ENCODE data around the gene BRAP.

Gene BRAP

GRCh38 chr12:111645433-111645832 lies 40.3 kb downstream of the BRAP start:
- Histone ChIP-seq H3K36me3 (ENCODE audit: control insufficient read depth, insufficient read depth, low read length) (peaks cover 25% of the 10 kb centered on the region; the same call in 1 of the 2 replicates), H3K9me3 (ENCODE audit: control insufficient read depth, insufficient read depth, low read length) (no peaks in the 10 kb centered on the region), H3K27me3 (ENCODE audit: control insufficient read depth, insufficient read depth, low read length) (no peaks in the 10 kb centered on the region), H3K27ac (ENCODE audit: low read length) (no peak overlapping the region), H3K4me3 (ENCODE audit: low read length) (no peak overlapping the region), H3K4me1 (ENCODE audit: control insufficient read depth, insufficient read depth, low read length) (no peaks in the 10 kb centered on the region)
- no CpG with 5 or more reads among the region's 5 CpGs for WGBS (ENCODE audit: insufficient coverage, insufficient read length)
- no peak for DNase-seq (ENCODE audit: low read depth, low spot score)

- Histone ChIP-seq H3K27me3 (ENCODE audit: control insufficient read depth, insufficient read depth, low read length) (no peaks in the 10 kb centered on the region), H3K36me3 (ENCODE audit: control insufficient read depth, insufficient read depth, low read length) (peaks cover 18% of the 10 kb centered on the region; the same call in 1 of the 2 replicates), H3K27ac (ENCODE audit: low read length) (no peak overlapping the region), H3K4me3 (ENCODE audit: low read length) (no peak overlapping the region), H3K9me3 (ENCODE audit: control insufficient read depth, insufficient read depth, low read length) (no peaks in the 10 kb centered on the region), H3K4me1 (ENCODE audit: control insufficient read depth, insufficient read depth, low read length) (no peaks in the 10 kb centered on the region)
- no peak for DNase-seq (ENCODE audit: low read depth, low spot score)
- no CpG with 5 or more reads among the region's 3 CpGs for WGBS (ENCODE audit: insufficient coverage, insufficient read length)
Observed at GRCh38 chr12:111643427-111643826, 42.3 kb downstream of the BRAP start.

GRCh38 chr12:111642681-111643426 lies 42.9 kb downstream of the BRAP start:
- H3K27ac ChIP-seq (ENCODE audit: low read length) = no peak overlapping the region
- H3K4me3 ChIP-seq (ENCODE audit: low read length) = no peak overlapping the region
- peaks cover 18% of the 10 kb centered on the region; the same call in 1 of the 2 replicates for H3K36me3 ChIP-seq (ENCODE audit: control insufficient read depth, insufficient read depth, low read length)
- no peak for DNase-seq (ENCODE audit: low read depth, low spot score)
- H3K27me3 ChIP-seq (ENCODE audit: control insufficient read depth, insufficient read depth, low read length) = no peaks in the 10 kb centered on the region
- no peaks in the 10 kb centered on the region for H3K4me1 ChIP-seq (ENCODE audit: control insufficient read depth, insufficient read depth, low read length)
- H3K9me3 ChIP-seq (ENCODE audit: control insufficient read depth, insufficient read depth, low read length) = no peaks in the 10 kb centered on the region
- no CpG with 5 or more reads among the region's 4 CpGs for WGBS (ENCODE audit: insufficient coverage, insufficient read length)

DNA sequence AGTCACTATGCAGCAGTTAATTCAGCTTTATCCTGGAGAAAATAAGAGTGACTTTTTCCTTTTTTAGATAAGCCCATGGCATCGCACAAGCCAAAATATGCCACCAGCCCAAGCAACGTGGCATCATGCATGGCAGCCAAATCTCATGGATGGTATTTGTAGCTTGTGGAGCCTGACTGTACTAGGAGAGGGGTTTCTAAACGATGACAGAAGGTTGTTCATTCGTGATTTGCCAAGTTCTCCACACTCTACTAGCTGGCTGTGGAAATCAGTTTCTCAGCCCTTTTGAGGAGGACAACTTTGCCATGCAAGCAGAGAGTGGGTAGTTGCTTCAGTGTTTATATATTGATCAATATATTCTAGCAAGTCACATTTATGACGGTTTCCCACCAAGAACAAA lies 45.2 kb downstream of the BRAP start:
- no peak for DNase-seq (ENCODE audit: low read depth, low spot score)
- Histone ChIP-seq H3K4me1 (ENCODE audit: control insufficient read depth, insufficient read depth, low read length) (peaks cover under 1% of the 10 kb centered on the region; the same call in 1 of the 2 replicates), H3K27ac (ENCODE audit: low read length) (no peak overlapping the region), H3K27me3 (ENCODE audit: control insufficient read depth, insufficient read depth, low read length) (no peaks in the 10 kb centered on the region), H3K4me3 (ENCODE audit: low read length) (no peak overlapping the region), H3K36me3 (ENCODE audit: control insufficient read depth, insufficient read depth, low read length) (peaks cover 12% of the 10 kb centered on the region; the same call in 1 of the 2 replicates), H3K9me3 (ENCODE audit: control insufficient read depth, insufficient read depth, low read length) (no peaks in the 10 kb centered on the region)
- WGBS (ENCODE audit: insufficient coverage, insufficient read length) = no CpG with 5 or more reads among the region's 5 CpGs

DNA sequence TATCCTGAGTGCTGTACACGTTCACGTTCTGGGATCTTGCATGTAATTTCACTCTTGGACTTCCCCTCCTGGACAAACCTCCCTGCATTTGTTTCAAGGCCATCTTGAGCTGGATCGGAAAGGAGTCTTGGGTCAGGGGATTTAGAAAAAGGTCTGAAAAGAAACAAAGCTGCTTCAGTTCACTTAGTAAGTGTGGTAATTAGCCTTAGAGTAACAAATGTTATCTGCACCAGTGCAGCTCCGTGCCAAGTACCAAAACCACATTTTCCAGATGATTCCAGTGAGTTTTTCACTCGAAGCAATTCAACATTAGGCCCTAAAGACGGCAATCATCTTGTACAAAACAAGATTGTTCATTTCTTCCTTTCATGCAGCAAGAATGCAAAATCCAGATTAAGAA lies 47.2 kb downstream of the BRAP start:
- WGBS (ENCODE audit: insufficient coverage, insufficient read length) = no CpG with 5 or more reads among the region's 6 CpGs
- Histone ChIP-seq H3K4me1 (ENCODE audit: control insufficient read depth, insufficient read depth, low read length) (peaks cover 1% of the 10 kb centered on the region; the same call in 1 of the 2 replicates), H3K9me3 (ENCODE audit: control insufficient read depth, insufficient read depth, low read length) (no peaks in the 10 kb centered on the region), H3K4me3 (ENCODE audit: low read length) (no peak overlapping the region), H3K36me3 (ENCODE audit: control insufficient read depth, insufficient read depth, low read length) (peaks cover 4% of the 10 kb centered on the region; the same call in 1 of the 2 replicates), H3K27me3 (ENCODE audit: control insufficient read depth, insufficient read depth, low read length) (no peaks in the 10 kb centered on the region), H3K27ac (ENCODE audit: low read length) (no peak overlapping the region)
- no peak for DNase-seq (ENCODE audit: low read depth, low spot score)

DNA sequence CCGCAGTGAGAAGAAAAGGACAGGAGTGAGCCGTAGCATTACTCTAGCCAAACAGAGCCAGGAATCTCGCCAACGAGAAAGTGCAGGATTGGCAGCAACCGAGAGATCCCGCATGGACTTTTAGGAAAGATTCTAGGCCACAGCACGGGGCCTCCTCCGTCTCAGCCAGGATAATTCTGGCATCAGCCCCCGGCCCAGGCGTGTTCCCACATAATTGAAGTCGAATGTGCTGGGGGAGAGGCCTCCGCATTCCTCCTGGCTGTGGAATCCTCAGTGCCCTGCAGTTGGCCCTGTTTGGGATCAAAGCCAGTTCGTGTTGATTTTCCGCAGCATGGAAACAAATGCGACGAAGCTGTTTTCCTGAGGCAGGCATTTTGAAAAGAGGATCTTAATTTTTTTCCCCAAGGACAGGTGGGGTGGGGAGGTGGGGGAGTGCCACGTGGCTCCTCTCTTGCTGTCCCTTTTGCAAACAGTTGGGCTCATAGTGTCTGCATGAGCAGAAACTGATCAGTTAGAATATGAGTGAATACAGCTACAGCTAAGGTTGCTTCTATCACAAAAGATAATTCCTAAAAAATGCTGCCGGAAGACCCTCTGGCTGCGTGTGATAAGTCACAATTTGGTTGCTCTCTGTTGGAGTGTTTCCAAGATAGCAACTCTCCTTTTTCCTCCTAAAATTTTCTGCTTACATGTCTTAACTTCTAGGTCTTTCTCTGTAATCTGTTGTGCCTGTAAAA lies 49.4 kb downstream of the BRAP start:
- H3K27ac ChIP-seq (ENCODE audit: low read length) = no peak overlapping the region

GRCh38 chr12:111635524-111635923 lies 50.2 kb downstream of the BRAP start:
- no peak for DNase-seq (ENCODE audit: low read depth, low spot score)
- Histone ChIP-seq H3K36me3 (ENCODE audit: control insufficient read depth, insufficient read depth, low read length) (no peaks in the 10 kb centered on the region), H3K4me3 (ENCODE audit: low read length) (no peak overlapping the region), H3K27me3 (ENCODE audit: control insufficient read depth, insufficient read depth, low read length) (no peaks in the 10 kb centered on the region), H3K9me3 (ENCODE audit: control insufficient read depth, insufficient read depth, low read length) (no peaks in the 10 kb centered on the region), H3K27ac (ENCODE audit: low read length) (no peak overlapping the region), H3K4me1 (ENCODE audit: control insufficient read depth, insufficient read depth, low read length) (peaks cover 1% of the 10 kb centered on the region; the same call in 1 of the 2 replicates)
- no CpG with 5 or more reads among the region's 8 CpGs for WGBS (ENCODE audit: insufficient coverage, insufficient read length)

More for the DNA sequence above, 49.4 kb downstream of the BRAP start:
- H3K9me3 ChIP-seq (ENCODE audit: control insufficient read depth, insufficient read depth, low read length) = no peaks in the 10 kb centered on the region
- no peaks in the 10 kb centered on the region for H3K36me3 ChIP-seq (ENCODE audit: control insufficient read depth, insufficient read depth, low read length)
- WGBS (ENCODE audit: insufficient coverage, insufficient read length) = no CpG with 5 or more reads among the region's 19 CpGs
- no peak overlapping the region for H3K4me3 ChIP-seq (ENCODE audit: low read length)
- DNase-seq (ENCODE audit: low read depth, low spot score) = peak; percentile 16
- H3K27me3 ChIP-seq (ENCODE audit: control insufficient read depth, insufficient read depth, low read length) = no peaks in the 10 kb centered on the region
- peaks cover 1% of the 10 kb centered on the region; the same call in 1 of the 2 replicates for H3K4me1 ChIP-seq (ENCODE audit: control insufficient read depth, insufficient read depth, low read length)

- Histone ChIP-seq H3K4me3 (ENCODE audit: low read length) (no peak overlapping the region), H3K27me3 (ENCODE audit: control insufficient read depth, insufficient read depth, low read length) (no peaks in the 10 kb centered on the region), H3K36me3 (ENCODE audit: control insufficient read depth, insufficient read depth, low read length) (no peaks in the 10 kb centered on the region), H3K27ac (ENCODE audit: low read length) (no peak overlapping the region), H3K9me3 (ENCODE audit: control insufficient read depth, insufficient read depth, low read length) (no peaks in the 10 kb centered on the region), H3K4me1 (ENCODE audit: control insufficient read depth, insufficient read depth, low read length) (no peaks in the 10 kb centered on the region)
- DNase-seq (ENCODE audit: low read depth, low spot score) = no peak
- no CpG with 5 or more reads among the region's 7 CpGs for WGBS (ENCODE audit: insufficient coverage, insufficient read length)
Observed at GRCh38 chr12:111628505-111629260, 57.1 kb downstream of the BRAP start.

- no CpG with 5 or more reads among the region's 6 CpGs for WGBS (ENCODE audit: insufficient coverage, insufficient read length)
- H3K27me3 ChIP-seq (ENCODE audit: control insufficient read depth, insufficient read depth, low read length) = no peaks in the 10 kb centered on the region
- no peaks in the 10 kb centered on the region for H3K36me3 ChIP-seq (ENCODE audit: control insufficient read depth, insufficient read depth, low read length)
Observed at GRCh38 chr12:111626230-111626629, 59.5 kb downstream of the BRAP start.

DNA sequence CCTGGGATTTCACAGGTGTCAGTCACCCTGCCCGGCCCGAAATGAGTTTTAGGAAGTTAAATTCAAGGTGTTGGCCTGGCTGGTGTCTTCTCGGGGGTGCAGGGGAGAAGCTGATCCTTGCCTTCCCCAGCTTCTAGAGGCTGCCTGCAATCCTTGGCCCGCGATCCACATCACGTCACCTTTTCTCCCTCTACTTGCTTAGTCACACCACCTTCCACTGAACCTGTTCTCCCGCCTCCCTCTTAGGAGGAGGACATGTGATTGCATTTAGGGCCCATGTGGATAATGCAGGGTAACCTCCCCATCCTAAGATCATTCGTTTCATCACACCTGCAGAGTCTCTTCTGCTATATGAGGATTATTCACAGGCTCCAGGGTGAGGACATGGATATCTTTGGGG lies 61.2 kb downstream of the BRAP start:
- Histone ChIP-seq H3K9me3 (ENCODE audit: control insufficient read depth, insufficient read depth, low read length) (no peaks in the 10 kb centered on the region), H3K27ac (ENCODE audit: low read length) (no peak overlapping the region), H3K4me3 (ENCODE audit: low read length) (no peak overlapping the region), H3K4me1 (ENCODE audit: control insufficient read depth, insufficient read depth, low read length) (no peaks in the 10 kb centered on the region), H3K36me3 (ENCODE audit: control insufficient read depth, insufficient read depth, low read length) (no peaks in the 10 kb centered on the region), H3K27me3 (ENCODE audit: control insufficient read depth, insufficient read depth, low read length) (no peaks in the 10 kb centered on the region)
- no peak for DNase-seq (ENCODE audit: low read depth, low spot score)
- no CpG with 5 or more reads among the region's 8 CpGs for WGBS (ENCODE audit: insufficient coverage, insufficient read length)

More at GRCh38 chr12:111626230-111626629, 59.5 kb downstream of the BRAP start:
- no peak for DNase-seq (ENCODE audit: low read depth, low spot score)
- Histone ChIP-seq H3K9me3 (ENCODE audit: control insufficient read depth, insufficient read depth, low read length) (no peaks in the 10 kb centered on the region), H3K4me1 (ENCODE audit: control insufficient read depth, insufficient read depth, low read length) (no peaks in the 10 kb centered on the region), H3K27ac (ENCODE audit: low read length) (no peak overlapping the region), H3K4me3 (ENCODE audit: low read length) (no peak overlapping the region)

All from iPS DF 6.9 (cell line).